Gastroesophageal sphincter (tissue), 4 donors: Measurements from ENCODE around the gene SOX13. TPM values are rescaled to one million over a fixed set of nuclear protein-coding genes. Genes with fewer than 3 reads are reported as not detected.

Experiments
- ATAC-seq: fragments of 150-250 bp; one replicate; pipeline ENCODE4 v1.9.1; 2016; ENCODE audit warnings: mild to moderate bottlenecking, moderate library complexity
- H3K27ac ChIP-seq, 4 donors: fragments of 200-600 bp; sonication (generic) in 3 of 4; 1 replicate in 3 of 4; 2 replicates in 1 of 4; pipeline ENCODE4 v1.5.1; 2016 to 2019
- H3K27me3 ChIP-seq: fragments of 200-600 bp; sonication (generic); one replicate; pipeline ENCODE4 v1.5.1; 2019
- H3K36me3 ChIP-seq, 2 donors: fragments of 200-600 bp; sonication (generic); one replicate each; pipeline ENCODE4 v1.5.1; 2019; ENCODE audit warnings: control low read depth in 1 of 2
- H3K4me1 ChIP-seq, 3 donors: fragments of 200-600 bp; sonication (generic); 1 replicate in 2 of 3; 2 replicates in 1 of 3; pipeline ENCODE4 v1.5.1; 2016 to 2019; ENCODE audit warnings: control low read depth in 2 of 3
- H3K4me3 ChIP-seq, 2 donors: fragments of 200-600 bp; sonication (generic); one replicate each; pipeline ENCODE4 v1.5.1; 2019; ENCODE audit warnings: mild to moderate bottlenecking in 1 of 2, moderate library complexity in 1 of 2
- H3K9me3 ChIP-seq, 3 donors: fragments of 200-600 bp; sonication (generic); one replicate each; pipeline ENCODE4 v1.5.1; 2017 to 2019; ENCODE audit warnings: control low read depth in 2 of 3
- EP300 ChIP-seq: sonication (generic); formaldehyde crosslinking; IDR thresholded peaks from one replicate; pipeline ENCODE4 v1.6.1; 2017; ENCODE audit warnings: antibody characterized with exemption, mild to moderate bottlenecking
- POLR2A ChIP-seq, 2 donors: fragments of 450-650 bp; IDR thresholded peaks; one replicate each; pipeline ENCODE4 v1.6.1; 2017; ENCODE audit warnings: antibody characterized with exemption in 2 of 2, mild to moderate bottlenecking in 2 of 2, moderate library complexity in 1 of 2
- POLR2AphosphoS5 ChIP-seq: sonication (generic); formaldehyde crosslinking; IDR thresholded peaks from one replicate; pipeline ENCODE4 v1.6.1; 2017; ENCODE audit warnings: antibody characterized with exemption
- WGBS, 2 donors: methylation state at CpG; one replicate each; pipeline ENCODE4 v1.1.5; 2018; ENCODE audit warnings: low coverage in 1 of 2; 5-methylcytosine and 5-hydroxymethylcytosine counted together
- total RNA-seq, 4 donors: library from RNA; depleted of rRNA; stranded (reverse); fragments of >200 nt; gene quantifications; one replicate each; pipeline ENCODE4 v1.1.0, GENCODE V29; 2016
- TF ChIP-seq, protein P1 (sequence below), 4 experiments: fragments of 200-600 bp in 2 of 4; fragments of 450-650 bp in 2 of 4; sonication (generic) in 1 of 4; IDR thresholded peaks; one replicate each; pipeline ENCODE4 v1.5.1; 2017 to 2019; ENCODE audit warnings: antibody characterized with exemption in 4 of 4, mild to moderate bottlenecking in 2 of 4, moderate library complexity in 2 of 4

SOX13 gene
- total RNA-seq, 4 donors from 2014 or later: 15.3 to 20.4 (median 17.3) TPM

DNA sequence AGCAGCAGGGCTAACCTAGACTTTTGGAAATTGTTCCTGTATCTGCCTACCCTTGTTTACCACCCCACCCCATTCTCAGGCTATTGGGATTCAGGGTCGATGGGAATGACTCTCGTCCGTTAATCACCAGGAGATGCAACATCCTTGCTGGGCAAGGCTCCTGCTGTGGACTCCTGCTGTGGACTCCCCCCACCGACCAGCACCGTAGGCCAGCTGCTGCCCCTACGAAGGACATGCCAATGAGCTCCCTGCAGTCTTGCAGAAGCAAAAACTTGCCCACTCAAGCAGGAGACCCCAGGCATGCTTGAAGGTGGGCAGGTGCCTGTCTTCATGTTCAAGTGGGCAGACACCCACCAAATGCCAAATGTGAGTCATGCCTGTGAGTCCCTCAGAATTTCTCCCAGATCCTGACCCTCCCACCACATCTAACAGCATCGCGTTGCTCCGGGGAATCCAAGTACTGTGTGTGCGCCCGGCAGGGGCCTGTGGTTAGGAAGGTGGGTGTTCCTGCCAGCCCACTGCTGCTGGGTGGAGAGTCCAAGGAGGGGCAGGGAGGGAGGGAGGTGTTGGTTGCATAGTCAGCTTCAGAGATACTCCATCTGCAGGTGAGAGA is 41.7 kb upstream of the SOX13 start:
- peaks cover 7% of the 10 kb centered on the region for H3K27me3 ChIP-seq
- no peak overlapping the region for H3K4me3 ChIP-seq
- no peaks in the 10 kb centered on the region for H3K9me3 ChIP-seq
- no peak for ATAC-seq
- no peaks in the 10 kb centered on the region for H3K36me3 ChIP-seq
- TF ChIP-seq EP300 (no peak), POLR2A (IDR thresholded peaks at IDR 0.05) (no peak), POLR2AphosphoS5 (no peak)
- TF ChIP-seq, protein P1, sequence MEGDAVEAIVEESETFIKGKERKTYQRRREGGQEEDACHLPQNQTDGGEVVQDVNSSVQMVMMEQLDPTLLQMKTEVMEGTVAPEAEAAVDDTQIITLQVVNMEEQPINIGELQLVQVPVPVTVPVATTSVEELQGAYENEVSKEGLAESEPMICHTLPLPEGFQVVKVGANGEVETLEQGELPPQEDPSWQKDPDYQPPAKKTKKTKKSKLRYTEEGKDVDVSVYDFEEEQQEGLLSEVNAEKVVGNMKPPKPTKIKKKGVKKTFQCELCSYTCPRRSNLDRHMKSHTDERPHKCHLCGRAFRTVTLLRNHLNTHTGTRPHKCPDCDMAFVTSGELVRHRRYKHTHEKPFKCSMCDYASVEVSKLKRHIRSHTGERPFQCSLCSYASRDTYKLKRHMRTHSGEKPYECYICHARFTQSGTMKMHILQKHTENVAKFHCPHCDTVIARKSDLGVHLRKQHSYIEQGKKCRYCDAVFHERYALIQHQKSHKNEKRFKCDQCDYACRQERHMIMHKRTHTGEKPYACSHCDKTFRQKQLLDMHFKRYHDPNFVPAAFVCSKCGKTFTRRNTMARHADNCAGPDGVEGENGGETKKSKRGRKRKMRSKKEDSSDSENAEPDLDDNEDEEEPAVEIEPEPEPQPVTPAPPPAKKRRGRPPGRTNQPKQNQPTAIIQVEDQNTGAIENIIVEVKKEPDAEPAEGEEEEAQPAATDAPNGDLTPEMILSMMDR (IDR thresholded peaks at IDR 0.05): no peak
- H3K4me1 ChIP-seq: no peaks in the 10 kb centered on the region
- WGBS, 2 donors: 40% methylated on average over 3 of the region's 11 CpGs; no CpG with 5 or more reads in 1 of the 2 donors
- H3K27ac ChIP-seq: no peak overlapping the region

DNA sequence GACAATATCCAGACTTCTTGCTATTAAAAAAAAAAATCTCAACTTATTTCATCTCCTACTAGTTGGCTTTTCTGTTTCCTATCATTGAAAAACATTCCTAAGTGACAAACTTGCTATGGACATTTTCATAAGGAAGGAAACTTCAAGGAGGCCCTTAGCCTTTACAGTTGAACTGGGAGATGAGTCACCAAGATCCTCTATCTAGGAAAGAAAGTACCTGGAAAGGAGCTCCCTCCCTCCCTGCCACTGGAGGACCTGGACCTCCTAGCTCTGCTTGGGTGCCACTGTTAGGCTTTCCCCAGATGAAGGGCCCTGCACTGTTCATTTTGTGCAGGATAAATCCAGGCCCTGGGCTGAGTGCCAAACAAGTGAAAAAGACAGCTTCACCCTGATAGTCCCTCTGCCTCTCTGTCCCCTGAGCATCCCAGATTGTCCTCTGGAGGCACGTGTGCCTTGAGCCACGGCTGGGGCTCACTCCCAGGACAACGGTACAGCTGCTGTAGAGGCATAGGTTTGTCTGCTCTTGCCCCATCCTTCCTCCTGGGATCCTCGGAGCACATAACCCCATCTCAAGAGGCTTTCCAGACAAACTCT is 40.2 kb upstream of the SOX13 start:
- H3K9me3 ChIP-seq: no peaks in the 10 kb centered on the region
- peaks cover 7% of the 10 kb centered on the region for H3K27me3 ChIP-seq
- no peak overlapping the region for H3K27ac ChIP-seq
- 27% methylated on average over 2 of the region's 4 CpGs; no CpG with 5 or more reads in 1 of the 2 donors for WGBS, 2 donors
- H3K36me3 ChIP-seq: no peaks in the 10 kb centered on the region
- H3K4me3 ChIP-seq: no peak overlapping the region
- TF ChIP-seq, protein P1 (IDR thresholded peaks at IDR 0.05): no peak
- TF ChIP-seq EP300: no peak
- no peak for TF ChIP-seq POLR2A (IDR thresholded peaks at IDR 0.05)
- no peak for TF ChIP-seq POLR2AphosphoS5
- H3K4me1 ChIP-seq: no peaks in the 10 kb centered on the region
- ATAC-seq: no peak

DNA sequence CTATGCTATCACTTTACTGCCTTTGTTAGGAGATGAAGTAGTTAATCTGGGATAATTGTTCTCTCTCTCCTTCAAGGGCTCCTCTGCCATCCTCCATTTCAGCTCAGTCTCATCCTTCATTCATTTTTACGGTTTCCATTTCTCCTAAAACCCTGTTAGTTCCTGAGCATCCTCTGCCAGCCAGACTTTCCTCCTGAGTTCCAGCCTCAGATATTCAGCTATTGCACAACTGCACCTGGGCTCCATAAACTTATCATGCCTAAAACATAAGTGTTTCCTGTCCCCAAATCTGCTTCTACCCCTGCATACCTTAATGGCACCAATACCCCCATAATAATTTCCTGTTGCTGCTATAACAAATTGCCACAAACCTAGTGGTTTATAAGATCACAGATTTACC is 39.6 kb upstream of the SOX13 start:
- Histone ChIP-seq H3K27me3 (peaks cover 7% of the 10 kb centered on the region), H3K36me3 (no peaks in the 10 kb centered on the region), H3K4me3 (no peak overlapping the region), H3K27ac (no peak overlapping the region), H3K4me1 (no peaks in the 10 kb centered on the region), H3K9me3 (no peaks in the 10 kb centered on the region)
- no peak for ATAC-seq
- TF ChIP-seq, protein P1 (IDR thresholded peaks at IDR 0.05): no peak
- no peak for TF ChIP-seq POLR2AphosphoS5
- TF ChIP-seq POLR2A (IDR thresholded peaks at IDR 0.05): no peak
- no peak for TF ChIP-seq EP300
- 20 to 56% methylated on average over 1 of the region's 1 CpG for WGBS, 2 donors

- peaks cover 0 to 13% (median 2%) of the 10 kb centered on the region in 3 donors for H3K4me1 ChIP-seq
- H3K4me3 ChIP-seq: no peak overlapping the region
- H3K9me3 ChIP-seq: no peaks in the 10 kb centered on the region
- ATAC-seq: no peak
- H3K27me3 ChIP-seq: peaks cover 4% of the 10 kb centered on the region
- no peak overlapping the region for H3K27ac ChIP-seq
- TF ChIP-seq POLR2AphosphoS5 (no peak), POLR2A (IDR thresholded peaks at IDR 0.05) (no peak), EP300 (no peak)
- TF ChIP-seq, protein P1 (IDR thresholded peaks at IDR 0.05): no peak
- WGBS, 2 donors: 70% methylated on average over 4 of the region's 14 CpGs; no CpG with 5 or more reads in 1 of the 2 donors
- no peaks in the 10 kb centered on the region for H3K36me3 ChIP-seq
Measured at GRCh38 chr1:204036882-204037655, 35.8 kb upstream of the SOX13 start.
